Body of pancreas (tissue), 4 donors: Measurements from ENCODE around the gene CSNK1G1.

Source experiments
- CTCF ChIP-seq, 7 experiments: fragments of 450-650 bp in 4 of 7; fragments of 200-600 bp in 3 of 7; sonication (generic) in 3 of 7; IDR thresholded peaks; one replicate each; pipeline ENCODE4 v1.5.1; 2016 to 2019; ENCODE audit warnings: antibody characterized with exemption in 7 of 7
- POLR2A ChIP-seq, 3 donors: fragments of 450-650 bp; IDR thresholded peaks; one replicate each; pipeline ENCODE4 v1.6.1; 2016; ENCODE audit warnings: antibody characterized with exemption in 3 of 3, mild to moderate bottlenecking in 2 of 3

DNA sequence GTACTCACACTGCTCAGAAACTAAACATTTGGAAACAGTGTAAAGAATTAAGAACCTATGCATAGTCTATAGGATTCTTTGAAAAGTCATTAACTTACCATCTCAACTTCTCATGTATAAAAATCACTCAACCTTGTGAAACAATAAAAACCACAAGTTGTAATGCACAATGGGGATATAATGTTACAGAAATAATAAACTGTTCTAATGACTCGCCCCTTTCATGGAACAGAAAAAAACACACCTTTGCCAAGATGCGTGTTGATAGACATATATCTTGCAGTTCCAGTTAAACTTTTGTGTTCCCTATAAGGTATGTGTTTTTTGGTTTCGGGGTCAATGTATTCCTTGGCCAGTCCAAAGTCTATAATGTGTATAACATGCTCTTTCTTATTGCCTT is 142.3 kb downstream of the CSNK1G1 start:
- TF ChIP-seq CTCF (IDR thresholded peaks at IDR 0.05) (no peak), POLR2A (IDR thresholded peaks at IDR 0.05) (no peak)
